ENCODE data around the gene RCAN1. TPM values are rescaled to one million over a fixed set of nuclear protein-coding genes. Genes with fewer than 3 reads are reported as not detected.

Gene RCAN1
- total RNA-seq, 2 experiments from 2014 or later = 1.1 to 1.5 TPM

GRCh38 chr21:34523019-34523555 lies 91.8 kb downstream of the RCAN1 start:
- Mint-ChIP-seq H3K4me1 (ENCODE audit: low read depth) (peaks cover 14% of the 10 kb centered on the region), H3K36me3 (ENCODE audit: low read depth) (peaks cover 7% of the 10 kb centered on the region), H3K9me3 (peaks cover 3% of the 10 kb centered on the region), H3K27ac (no peak overlapping the region), H3K27me3 (no peaks in the 10 kb centered on the region), H3K4me3 (no peak overlapping the region)
- Histone ChIP-seq H3K4me1 (ENCODE audit: insufficient read depth, low read length) (peaks cover 7% of the 10 kb centered on the region), H3K9me3 (ENCODE audit: control insufficient read depth in 1 of 2, insufficient read depth in 1 of 2, low read length in 2 of 2) (no peaks in the 10 kb centered on the region), H3K27ac (ENCODE audit: low read depth in 1 of 2, low read length in 2 of 2) (no peak overlapping the region), H3K27me3 (ENCODE audit: control insufficient read depth in 1 of 2, insufficient read depth in 2 of 2, low read length in 2 of 2) (no peaks in the 10 kb centered on the region), H3K36me3 (ENCODE audit: insufficient read depth, low read length) (peaks cover 7% of the 10 kb centered on the region), H3K4me3 (ENCODE audit: low read length) (no peak overlapping the region)
- intact Hi-C loops (cut with DNase I, micrococcal nuclease) = no loop called here
- ChIA-PET CTCF (no interaction called here), POLR2A (no interaction called here)
- DNase-seq = no peak
- no peak for ATAC-seq (ENCODE audit: poor library complexity)
- no peak for TF ChIP-seq CTCF (IDR thresholded peaks at IDR 0.05)

- H3K4me1 ChIP-seq (ENCODE audit: insufficient read depth, low read length) = peaks cover 7% of the 10 kb centered on the region
- intact Hi-C loops (cut with DNase I, micrococcal nuclease) = no loop called here
- ChIA-PET CTCF (interaction anchor here (0.7 kb wide), 1 partner anchor 1008 kb away, joined by 5 read pairs; no protein-coding TSS in a partner anchor), POLR2A (no interaction called here)
- no peak overlapping the region for H3K4me3 Mint-ChIP-seq
- no peaks in the 10 kb centered on the region for H3K27me3 ChIP-seq (ENCODE audit: control insufficient read depth in 1 of 2, insufficient read depth in 2 of 2, low read length in 2 of 2)
- H3K36me3 Mint-ChIP-seq (ENCODE audit: low read depth) = peaks cover 13% of the 10 kb centered on the region
- H3K27me3 Mint-ChIP-seq = no peaks in the 10 kb centered on the region
- H3K9me3 ChIP-seq (ENCODE audit: control insufficient read depth in 1 of 2, insufficient read depth in 1 of 2, low read length in 2 of 2) = no peaks in the 10 kb centered on the region
- no peak for TF ChIP-seq CTCF (IDR thresholded peaks at IDR 0.05)
- H3K4me1 Mint-ChIP-seq (ENCODE audit: low read depth) = peaks cover 21% of the 10 kb centered on the region
- no peak for DNase-seq
- no peak overlapping the region for H3K27ac Mint-ChIP-seq
- H3K36me3 ChIP-seq (ENCODE audit: insufficient read depth, low read length) = peaks cover 7% of the 10 kb centered on the region
- ATAC-seq (ENCODE audit: poor library complexity) = no peak
- H3K9me3 Mint-ChIP-seq = no peaks in the 10 kb centered on the region
- no peak overlapping the region for H3K27ac ChIP-seq (ENCODE audit: low read depth in 1 of 2, low read length in 2 of 2)
- no peak overlapping the region for H3K4me3 ChIP-seq (ENCODE audit: low read length)
Observed at GRCh38 chr21:34522284-34522683, 92.6 kb downstream of the RCAN1 start.

- intact Hi-C loops (cut with DNase I, micrococcal nuclease) = no loop called here
- ATAC-seq (ENCODE audit: poor library complexity) (no peak), DNase-seq (no peak)
- Mint-ChIP-seq H3K4me1 (ENCODE audit: low read depth) (peaks cover 14% of the 10 kb centered on the region), H3K36me3 (ENCODE audit: low read depth) (peaks cover 13% of the 10 kb centered on the region), H3K27ac (no peak overlapping the region), H3K27me3 (no peaks in the 10 kb centered on the region), H3K9me3 (no peaks in the 10 kb centered on the region), H3K4me3 (no peak overlapping the region)
- Histone ChIP-seq H3K4me3 (ENCODE audit: low read length) (no peak overlapping the region), H3K27ac (ENCODE audit: low read depth in 1 of 2, low read length in 2 of 2) (no peak overlapping the region), H3K9me3 (ENCODE audit: control insufficient read depth in 1 of 2, insufficient read depth in 1 of 2, low read length in 2 of 2) (no peaks in the 10 kb centered on the region), H3K27me3 (ENCODE audit: control insufficient read depth in 1 of 2, insufficient read depth in 2 of 2, low read length in 2 of 2) (no peaks in the 10 kb centered on the region), H3K36me3 (ENCODE audit: insufficient read depth, low read length) (peaks cover 7% of the 10 kb centered on the region), H3K4me1 (ENCODE audit: insufficient read depth, low read length) (peaks cover 2% of the 10 kb centered on the region)
- ChIA-PET POLR2A (no interaction called here), CTCF (no interaction called here)
- no peak for TF ChIP-seq CTCF (IDR thresholded peaks at IDR 0.05)
Observed at GRCh38 chr21:34521561-34521960, 93.4 kb downstream of the RCAN1 start.

Data from CD4-positive, alpha-beta T cell (primary cell).